ENCODE measurements around the gene TGFBRAP1.
A peak's percentile ranks its signal among the peaks of the same experiment; 100 is the strongest.

Gene TGFBRAP1

GRCh38 chr2:105290981-105291660 is 38.4 kb downstream of the TGFBRAP1 start:
- no peak overlapping the region for H3K4me3 ChIP-seq (ENCODE audit: low read length)
- H3K9ac ChIP-seq (ENCODE audit: low read length): no peak overlapping the region
- no peaks in the 10 kb centered on the region for H3K9me3 ChIP-seq (ENCODE audit: control insufficient read depth, low read length)
- no peak for DNase-seq (ENCODE audit: low read depth)
- peaks cover 48% of the 10 kb centered on the region for H3K36me3 ChIP-seq (ENCODE audit: control insufficient read depth, insufficient read depth, low read length, severe bottlenecking)
- H3K4me1 ChIP-seq (ENCODE audit: control insufficient read depth, insufficient read depth, low read length): peaks cover 5% of the 10 kb centered on the region
- no peaks in the 10 kb centered on the region for H3K27me3 ChIP-seq (replicated peaks; ENCODE audit: control insufficient read depth, insufficient read depth, low read length)

GRCh38 chr2:105288133-105288532 is 41.4 kb downstream of the TGFBRAP1 start:
- H3K4me3 ChIP-seq (ENCODE audit: low read length): no peak overlapping the region
- peaks cover 5% of the 10 kb centered on the region for H3K4me1 ChIP-seq (ENCODE audit: control insufficient read depth, insufficient read depth, low read length)

GRCh38 chr2:105287692-105288091 is 41.8 kb downstream of the TGFBRAP1 start:
- Histone ChIP-seq H3K4me3 (ENCODE audit: low read length) (no peak overlapping the region), H3K36me3 (ENCODE audit: control insufficient read depth, insufficient read depth, low read length, severe bottlenecking) (peaks cover 57% of the 10 kb centered on the region), H3K9ac (ENCODE audit: low read length) (no peak overlapping the region), H3K27me3 (replicated peaks; ENCODE audit: control insufficient read depth, insufficient read depth, low read length) (no peaks in the 10 kb centered on the region), H3K9me3 (ENCODE audit: control insufficient read depth, low read length) (no peaks in the 10 kb centered on the region), H3K4me1 (ENCODE audit: control insufficient read depth, insufficient read depth, low read length) (peaks cover 5% of the 10 kb centered on the region)
- peak; percentile 49 for DNase-seq (ENCODE audit: low read depth)

More at GRCh38 chr2:105288133-105288532, 41.4 kb downstream of the TGFBRAP1 start:
- H3K9ac ChIP-seq (ENCODE audit: low read length): no peak overlapping the region
- no peak for DNase-seq (ENCODE audit: low read depth)
- peaks cover 57% of the 10 kb centered on the region for H3K36me3 ChIP-seq (ENCODE audit: control insufficient read depth, insufficient read depth, low read length, severe bottlenecking)
- H3K9me3 ChIP-seq (ENCODE audit: control insufficient read depth, low read length): no peaks in the 10 kb centered on the region
- H3K27me3 ChIP-seq (replicated peaks; ENCODE audit: control insufficient read depth, insufficient read depth, low read length): no peaks in the 10 kb centered on the region

- Histone ChIP-seq H3K36me3 (ENCODE audit: control insufficient read depth, insufficient read depth, low read length, severe bottlenecking) (peaks cover 41% of the 10 kb centered on the region), H3K4me3 (ENCODE audit: low read length) (no peak overlapping the region), H3K9ac (ENCODE audit: low read length) (no peak overlapping the region), H3K4me1 (ENCODE audit: control insufficient read depth, insufficient read depth, low read length) (peaks cover 9% of the 10 kb centered on the region), H3K9me3 (ENCODE audit: control insufficient read depth, low read length) (no peaks in the 10 kb centered on the region), H3K27me3 (replicated peaks; ENCODE audit: control insufficient read depth, insufficient read depth, low read length) (no peaks in the 10 kb centered on the region)
- DNase-seq (ENCODE audit: low read depth): no peak
Measured at GRCh38 chr2:105283532-105283931, 46.0 kb downstream of the TGFBRAP1 start.

- peaks cover 9% of the 10 kb centered on the region for H3K4me1 ChIP-seq (ENCODE audit: control insufficient read depth, insufficient read depth, low read length)
- no peaks in the 10 kb centered on the region for H3K27me3 ChIP-seq (replicated peaks; ENCODE audit: control insufficient read depth, insufficient read depth, low read length)
- H3K9ac ChIP-seq (ENCODE audit: low read length): no peak overlapping the region
- no peaks in the 10 kb centered on the region for H3K9me3 ChIP-seq (ENCODE audit: control insufficient read depth, low read length)
- H3K36me3 ChIP-seq (ENCODE audit: control insufficient read depth, insufficient read depth, low read length, severe bottlenecking): peaks cover 47% of the 10 kb centered on the region
- no peak for DNase-seq (ENCODE audit: low read depth)
- H3K4me3 ChIP-seq (ENCODE audit: low read length): no peak overlapping the region
Measured at GRCh38 chr2:105280281-105280680, 49.3 kb downstream of the TGFBRAP1 start.

- DNase-seq (ENCODE audit: low read depth): peak; percentile 17
- Histone ChIP-seq H3K27me3 (replicated peaks; ENCODE audit: control insufficient read depth, insufficient read depth, low read length) (no peaks in the 10 kb centered on the region), H3K4me1 (ENCODE audit: control insufficient read depth, insufficient read depth, low read length) (peaks cover 9% of the 10 kb centered on the region), H3K9ac (ENCODE audit: low read length) (no peak overlapping the region), H3K4me3 (ENCODE audit: low read length) (no peak overlapping the region), H3K9me3 (ENCODE audit: control insufficient read depth, low read length) (no peaks in the 10 kb centered on the region), H3K36me3 (ENCODE audit: control insufficient read depth, insufficient read depth, low read length, severe bottlenecking) (peaks cover 47% of the 10 kb centered on the region)
Measured at GRCh38 chr2:105279126-105279525, 50.4 kb downstream of the TGFBRAP1 start.

- no peak for DNase-seq (ENCODE audit: low read depth)
- no peaks in the 10 kb centered on the region for H3K27me3 ChIP-seq (replicated peaks; ENCODE audit: control insufficient read depth, insufficient read depth, low read length)
- no peak overlapping the region for H3K4me3 ChIP-seq (ENCODE audit: low read length)
- peaks cover 49% of the 10 kb centered on the region for H3K36me3 ChIP-seq (ENCODE audit: control insufficient read depth, insufficient read depth, low read length, severe bottlenecking)
- no peaks in the 10 kb centered on the region for H3K9me3 ChIP-seq (ENCODE audit: control insufficient read depth, low read length)
- peaks cover 9% of the 10 kb centered on the region for H3K4me1 ChIP-seq (ENCODE audit: control insufficient read depth, insufficient read depth, low read length)
- H3K9ac ChIP-seq (ENCODE audit: low read length): no peak overlapping the region
Measured at GRCh38 chr2:105278654-105279053, 50.9 kb downstream of the TGFBRAP1 start.

- peak; percentile 23 for DNase-seq (ENCODE audit: low read depth)
- no peak overlapping the region for H3K4me3 ChIP-seq (ENCODE audit: low read length)
- peaks cover 78% of the 10 kb centered on the region for H3K36me3 ChIP-seq (ENCODE audit: control insufficient read depth, insufficient read depth, low read length, severe bottlenecking)
- H3K9me3 ChIP-seq (ENCODE audit: control insufficient read depth, low read length): no peaks in the 10 kb centered on the region
- H3K9ac ChIP-seq (ENCODE audit: low read length): no peak overlapping the region
- no peaks in the 10 kb centered on the region for H3K4me1 ChIP-seq (ENCODE audit: control insufficient read depth, insufficient read depth, low read length)
- no peaks in the 10 kb centered on the region for H3K27me3 ChIP-seq (replicated peaks; ENCODE audit: control insufficient read depth, insufficient read depth, low read length)
Measured at GRCh38 chr2:105274046-105274445, 55.5 kb downstream of the TGFBRAP1 start.

GRCh38 chr2:105272176-105272575 is 57.4 kb downstream of the TGFBRAP1 start:
- DNase-seq (ENCODE audit: low read depth): no peak
- H3K36me3 ChIP-seq (ENCODE audit: control insufficient read depth, insufficient read depth, low read length, severe bottlenecking): peaks cover 90% of the 10 kb centered on the region
- no peaks in the 10 kb centered on the region for H3K27me3 ChIP-seq (replicated peaks; ENCODE audit: control insufficient read depth, insufficient read depth, low read length)
- no peak overlapping the region for H3K9ac ChIP-seq (ENCODE audit: low read length)
- H3K9me3 ChIP-seq (ENCODE audit: control insufficient read depth, low read length): no peaks in the 10 kb centered on the region
- H3K4me3 ChIP-seq (ENCODE audit: low read length): no peak overlapping the region
- H3K4me1 ChIP-seq (ENCODE audit: control insufficient read depth, insufficient read depth, low read length): no peaks in the 10 kb centered on the region

- H3K9me3 ChIP-seq (ENCODE audit: control insufficient read depth, low read length): no peaks in the 10 kb centered on the region
- H3K27me3 ChIP-seq (replicated peaks; ENCODE audit: control insufficient read depth, insufficient read depth, low read length): no peaks in the 10 kb centered on the region
- H3K36me3 ChIP-seq (ENCODE audit: control insufficient read depth, insufficient read depth, low read length, severe bottlenecking): peaks cover 90% of the 10 kb centered on the region
- DNase-seq (ENCODE audit: low read depth): no peak
- no peak overlapping the region for H3K4me3 ChIP-seq (ENCODE audit: low read length)
- H3K4me1 ChIP-seq (ENCODE audit: control insufficient read depth, insufficient read depth, low read length): no peaks in the 10 kb centered on the region
- H3K9ac ChIP-seq (ENCODE audit: low read length): no peak overlapping the region
Measured at GRCh38 chr2:105271393-105272045, 58.0 kb downstream of the TGFBRAP1 start.

GRCh38 chr2:105269426-105269825 is 60.1 kb downstream of the TGFBRAP1 start:
- Histone ChIP-seq H3K4me1 (ENCODE audit: control insufficient read depth, insufficient read depth, low read length) (no peaks in the 10 kb centered on the region), H3K36me3 (ENCODE audit: control insufficient read depth, insufficient read depth, low read length, severe bottlenecking) (peaks cover 81% of the 10 kb centered on the region), H3K9ac (ENCODE audit: low read length) (no peak overlapping the region), H3K27me3 (replicated peaks; ENCODE audit: control insufficient read depth, insufficient read depth, low read length) (no peaks in the 10 kb centered on the region), H3K9me3 (ENCODE audit: control insufficient read depth, low read length) (no peaks in the 10 kb centered on the region), H3K4me3 (ENCODE audit: low read length) (no peak overlapping the region)
- DNase-seq (ENCODE audit: low read depth): no peak
